GM18526 (cell line): Measurements from ENCODE around the gene PKD1L1.

Experiments used
- POLR2A ChIP-seq: IDR thresholded peaks from 3 replicates; pipeline ENCODE4 v1.6.1; 2011; ENCODE audit not compliant: insufficient read length; ENCODE audit errors: extremely low read depth

Gene PKD1L1

GRCh38 chr7:47967708-47968107 is 19.4 kb upstream of the PKD1L1 start:
- no peak for TF ChIP-seq POLR2A

GRCh38 chr7:47967123-47967522 is 18.9 kb upstream of the PKD1L1 start:
- no peak for TF ChIP-seq POLR2A

GRCh38 chr7:47965456-47965855 is 17.2 kb upstream of the PKD1L1 start:
- TF ChIP-seq POLR2A, result no peak

GRCh38 chr7:47962262-47962661 is 14.0 kb upstream of the PKD1L1 start:
- TF ChIP-seq POLR2A, result no peak

GRCh38 chr7:47957156-47957555 is 8.9 kb upstream of the PKD1L1 start:
- no peak for TF ChIP-seq POLR2A

GRCh38 chr7:47956220-47956619 is 8.0 kb upstream of the PKD1L1 start:
- no peak for TF ChIP-seq POLR2A

- no peak for TF ChIP-seq POLR2A
Measured at GRCh38 chr7:47954231-47954911, 6.1 kb upstream of the PKD1L1 start.

GRCh38 chr7:47953822-47954221 is 5.6 kb upstream of the PKD1L1 start:
- no peak for TF ChIP-seq POLR2A

- TF ChIP-seq POLR2A, result no peak
Measured at GRCh38 chr7:47952224-47952623, 4.0 kb upstream of the PKD1L1 start.

- TF ChIP-seq POLR2A, result no peak
Measured at GRCh38 chr7:47951374-47951773, 3.1 kb upstream of the PKD1L1 start.

- TF ChIP-seq POLR2A, result no peak
Measured at GRCh38 chr7:47950714-47951113, 2.4 kb upstream of the PKD1L1 start.

GRCh38 chr7:47949703-47950102 is 1.4 kb upstream of the PKD1L1 start:
- no peak for TF ChIP-seq POLR2A

GRCh38 chr7:47947355-47947749 is 914 bp downstream of the PKD1L1 start:
- no peak for TF ChIP-seq POLR2A

- TF ChIP-seq POLR2A, result no peak
Measured at GRCh38 chr7:47946581-47947354, 1.5 kb downstream of the PKD1L1 start.

GRCh38 chr7:47945261-47946015 is 2.8 kb downstream of the PKD1L1 start:
- TF ChIP-seq POLR2A, result no peak

GRCh38 chr7:47944536-47945260 is 3.6 kb downstream of the PKD1L1 start:
- no peak for TF ChIP-seq POLR2A
